NT2/D1 (cell line): Measurements from ENCODE around the gene ODC1.

Source experiments
- SUZ12 ChIP-seq: IDR thresholded peaks from 2 replicates; pipeline ENCODE4 v1.6.1; 2011; ENCODE audit not compliant: insufficient read length, insufficient read depth; ENCODE audit errors: extremely low read depth
- YY1 ChIP-seq: IDR thresholded peaks from 2 replicates; pipeline ENCODE4 v1.6.1; 2011; ENCODE audit not compliant: insufficient read length, insufficient read depth
- ZNF274 ChIP-seq: IDR thresholded peaks from 2 replicates; pipeline ENCODE4 v1.6.1; 2011; ENCODE audit warnings: mild to moderate bottlenecking, low read depth, low read length

GRCh38 chr2:10397297-10397875, 50.7 kb downstream of the ODC1 start:
- TF ChIP-seq ZNF274 (no peak), YY1 (no peak), SUZ12 (no peak)
